Measurements from ENCODE around the gene LEUTX.
A peak's percentile ranks its signal among the peaks of the same experiment; 100 is the strongest.

Gene LEUTX, protein sequence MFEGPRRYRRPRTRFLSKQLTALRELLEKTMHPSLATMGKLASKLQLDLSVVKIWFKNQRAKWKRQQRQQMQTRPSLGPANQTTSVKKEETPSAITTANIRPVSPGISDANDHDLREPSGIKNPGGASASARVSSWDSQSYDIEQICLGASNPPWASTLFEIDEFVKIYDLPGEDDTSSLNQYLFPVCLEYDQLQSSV

DNA sequence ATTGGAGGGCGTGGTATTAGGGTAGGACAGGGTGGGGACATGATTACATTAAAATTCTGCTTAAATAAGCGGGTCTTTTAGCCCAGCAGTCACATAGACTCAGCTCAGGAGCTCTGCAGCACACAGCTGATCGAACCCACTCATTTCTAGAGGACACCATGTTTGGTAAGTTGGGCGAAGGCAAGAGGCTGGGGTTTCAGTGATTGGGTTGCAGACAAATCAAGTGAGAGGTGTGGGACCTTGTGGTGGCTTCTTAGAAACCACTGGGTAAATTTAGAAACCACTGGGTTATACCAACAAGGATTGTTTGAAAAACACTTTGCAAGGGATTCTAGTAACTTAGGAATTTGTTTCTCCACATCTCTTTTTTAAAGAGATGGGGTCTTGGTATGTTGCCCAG, at the start of gene LEUTX:
Gene LEUTX, plus strand, starts transcription at position 92 of the 400 bp plus-strand sequence. Its CDS starts 67 bp downstream, at position 159.
- no peak for TF ChIP-seq CTCF (IDR thresholded peaks at IDR 0.05; ENCODE audit: control insufficient read depth, extremely low read depth, insufficient read depth)
- no peak for DNase-seq (ENCODE audit: low read depth)
- H3K4me3 ChIP-seq (ENCODE audit: low read depth, low read length), result no peak within 1 kb of the TSS

DNA sequence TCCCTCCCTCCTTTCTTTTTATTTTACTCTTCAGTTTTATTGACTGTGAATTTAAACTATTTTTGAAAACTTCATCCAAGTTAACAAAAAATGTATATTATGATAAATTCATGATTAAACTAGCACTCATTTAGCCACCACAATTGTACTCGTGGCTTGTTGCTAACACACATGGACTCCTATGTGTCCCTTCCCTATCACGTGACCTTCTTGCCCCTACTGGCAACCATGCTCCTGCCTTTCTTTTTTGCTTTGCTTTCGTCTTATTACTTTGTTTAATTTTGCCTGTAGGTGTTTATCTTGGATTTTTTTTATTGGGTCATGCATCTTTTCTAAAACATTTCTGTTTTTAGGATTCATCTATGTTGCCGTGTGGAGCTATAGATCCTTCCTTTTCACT, 49.1 kb upstream of the LEUTX start:
- H3K4me3 ChIP-seq (ENCODE audit: low read depth, low read length), result no peak overlapping the region
- TF ChIP-seq CTCF (IDR thresholded peaks at IDR 0.05; ENCODE audit: control insufficient read depth, extremely low read depth, insufficient read depth), result no peak
- DNase-seq (ENCODE audit: low read depth), result no peak

GRCh38 chr19:39731685-39732084, 47.0 kb upstream of the LEUTX start:
- TF ChIP-seq CTCF (IDR thresholded peaks at IDR 0.05; ENCODE audit: control insufficient read depth, extremely low read depth, insufficient read depth), result no peak
- peak; percentile 1 for DNase-seq (ENCODE audit: low read depth)
- no peak overlapping the region for H3K4me3 ChIP-seq (ENCODE audit: low read depth, low read length)

DNA sequence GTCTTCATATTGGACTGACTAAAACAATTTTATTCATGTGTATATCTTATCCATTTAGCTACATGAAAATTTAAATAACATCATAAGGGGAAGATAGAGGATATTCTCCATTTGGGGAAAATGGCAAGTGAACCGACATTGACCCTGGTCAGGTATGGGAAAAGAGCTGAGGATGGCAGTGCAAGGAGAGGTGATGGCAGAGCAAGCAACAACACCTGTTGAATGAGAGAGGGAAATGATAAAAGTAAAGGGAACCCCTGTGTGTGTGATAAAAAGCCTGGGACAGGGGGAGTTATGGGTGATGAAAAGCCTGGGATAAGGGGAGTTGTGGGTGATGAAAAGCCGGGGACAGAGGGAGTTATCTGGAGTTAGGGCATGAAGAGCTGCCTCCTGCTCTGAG, 44.8 kb upstream of the LEUTX start:
- TF ChIP-seq CTCF (IDR thresholded peaks at IDR 0.05; ENCODE audit: control insufficient read depth, extremely low read depth, insufficient read depth), result no peak

DNA sequence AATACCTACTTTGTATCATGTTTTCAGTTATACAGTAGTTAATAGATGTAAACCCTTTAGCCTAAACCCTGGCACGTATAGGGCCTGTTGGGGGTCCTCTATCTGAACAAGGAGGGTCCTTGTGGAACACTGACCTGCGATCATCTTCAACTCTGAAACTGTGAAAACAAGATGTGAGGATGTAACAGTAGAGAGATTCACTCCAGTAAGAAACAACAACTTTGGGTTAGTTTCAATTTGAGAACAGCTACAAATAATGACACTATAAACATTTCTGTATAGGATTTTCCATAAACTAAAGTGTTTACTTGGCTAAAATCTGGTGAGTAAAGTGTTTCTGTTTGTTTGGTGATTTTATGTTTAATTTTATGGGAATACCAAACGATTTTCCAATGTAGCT, 43.0 kb upstream of the LEUTX start:
- no peak for DNase-seq (ENCODE audit: low read depth)
- TF ChIP-seq CTCF (IDR thresholded peaks at IDR 0.05; ENCODE audit: control insufficient read depth, extremely low read depth, insufficient read depth), result no peak
- H3K4me3 ChIP-seq (ENCODE audit: low read depth, low read length), result no peak overlapping the region

More for the DNA sequence above, 44.8 kb upstream of the LEUTX start:
- H3K4me3 ChIP-seq (ENCODE audit: low read depth, low read length), result no peak overlapping the region
- DNase-seq (ENCODE audit: low read depth), result no peak

DNA sequence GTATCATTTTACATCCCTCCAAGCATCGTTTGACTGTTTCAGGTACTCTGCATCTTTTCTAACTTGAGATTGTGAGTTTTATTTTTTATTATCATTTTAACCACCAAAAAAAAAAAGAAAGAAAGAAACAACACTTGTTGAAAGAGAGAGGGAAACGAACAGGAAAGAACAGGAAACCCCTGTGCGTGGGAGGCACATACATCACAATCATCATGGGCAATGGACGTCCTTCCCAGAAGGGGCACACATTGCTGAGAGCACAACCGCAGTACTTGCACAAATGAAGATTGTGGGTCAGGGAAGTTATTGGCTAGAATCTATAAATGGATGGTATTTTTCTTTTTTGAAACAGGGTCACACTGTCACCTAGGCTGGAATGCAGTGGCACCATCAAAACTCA, 42.6 kb upstream of the LEUTX start:
- DNase-seq (ENCODE audit: low read depth), result no peak
- no peak overlapping the region for H3K4me3 ChIP-seq (ENCODE audit: low read depth, low read length)
- TF ChIP-seq CTCF (IDR thresholded peaks at IDR 0.05; ENCODE audit: control insufficient read depth, extremely low read depth, insufficient read depth), result no peak

GRCh38 chr19:39737351-39737750, 41.3 kb upstream of the LEUTX start:
- TF ChIP-seq CTCF (IDR thresholded peaks at IDR 0.05; ENCODE audit: control insufficient read depth, extremely low read depth, insufficient read depth), result no peak
- no peak for DNase-seq (ENCODE audit: low read depth)
- H3K4me3 ChIP-seq (ENCODE audit: low read depth, low read length), result no peak overlapping the region

Measured in LNCaP clone FGC (cell line).